KMS-11 (cell line): ENCODE results near the gene STXBP1.

Experiments used
- H2AFZ ChIP-seq: fragments of 200-600 bp; sonication (generic); 2 replicates; pipeline ENCODE4 v1.6.1; 2016; ENCODE audit warnings: antibody characterized with exemption, mixed run types, low read depth
- H3K27ac ChIP-seq: fragments of 200-600 bp; sonication (generic); 2 replicates; pipeline ENCODE4 v1.6.1; 2016; ENCODE audit warnings: mild to moderate bottlenecking, mixed run types
- H3K27me3 ChIP-seq: fragments of 200-600 bp; sonication (generic); 2 replicates; pipeline ENCODE4 v1.6.1; 2017; ENCODE audit warnings: mild to moderate bottlenecking, low read depth, mixed run types, moderate library complexity; ENCODE audit not compliant: insufficient read depth
- H3K36me3 ChIP-seq: fragments of 200-600 bp; sonication (generic); 2 replicates; pipeline ENCODE4 v1.6.1; 2017; ENCODE audit warnings: mild to moderate bottlenecking, mixed run types; ENCODE audit not compliant: insufficient read depth
- H3K4me1 ChIP-seq: fragments of 200-600 bp; sonication (generic); 2 replicates; pipeline ENCODE4 v1.6.1; 2016; ENCODE audit warnings: mild to moderate bottlenecking, low read depth, mixed run types; ENCODE audit not compliant: poor library complexity, severe bottlenecking
- H3K4me2 ChIP-seq: fragments of 200-600 bp; sonication (generic); 2 replicates; pipeline ENCODE4 v1.7.0; 2016; ENCODE audit warnings: mild to moderate bottlenecking, mixed run types
- H3K4me3 ChIP-seq: fragments of 200-600 bp; sonication (generic); IDR thresholded peaks from 2 replicates; pipeline ENCODE4 v1.6.1; 2017; ENCODE audit warnings: low read depth, low read length, mixed read lengths; ENCODE audit not compliant: insufficient read depth
- H3K79me2 ChIP-seq: fragments of 200-600 bp; sonication (generic); 2 replicates; pipeline ENCODE4 v1.6.1; 2016; ENCODE audit warnings: low read depth, mixed run types; ENCODE audit not compliant: insufficient read depth
- H3K9ac ChIP-seq: fragments of 200-600 bp; sonication (generic); 2 replicates; pipeline ENCODE4 v1.6.1; 2016; ENCODE audit warnings: mild to moderate bottlenecking, mixed run types
- H4K20me1 ChIP-seq: fragments of 200-600 bp; sonication (generic); 2 replicates; pipeline ENCODE4 v1.6.1; 2016; ENCODE audit warnings: mild to moderate bottlenecking, mixed run types; ENCODE audit not compliant: insufficient read depth
- TF ChIP-seq, protein P1 (sequence below): fragments of 200-600 bp; sonication (generic); conservative IDR thresholded peaks from 2 replicates; pipeline ENCODE4 v1.6.1; 2017; ENCODE audit warnings: low read depth, mild to moderate bottlenecking, antibody characterized with exemption, low read length, moderate library complexity, mixed read lengths

STXBP1 gene

DNA sequence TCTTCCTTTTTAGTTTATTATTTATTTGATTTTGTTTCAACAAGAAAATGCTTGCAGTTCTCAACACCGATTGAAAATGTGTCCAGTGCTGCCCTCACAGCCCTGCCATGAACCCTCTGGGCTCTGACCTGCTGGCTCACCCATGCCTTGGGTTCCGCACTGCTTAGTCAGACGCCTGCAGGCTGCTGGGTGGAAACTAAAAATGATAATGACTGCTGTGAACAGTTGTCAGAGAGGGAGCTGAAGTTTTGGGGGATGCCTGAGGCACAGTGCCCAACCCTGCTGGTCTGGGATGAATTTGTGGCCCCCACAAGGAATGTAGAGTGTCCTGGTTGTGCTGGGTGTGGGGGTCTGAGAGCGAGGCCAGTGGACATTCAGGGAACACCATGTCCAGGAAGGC lies 72.5 kb downstream of the STXBP1 start:
- Histone ChIP-seq H3K79me2 (no peaks in the 10 kb centered on the region), H3K9ac (no peak overlapping the region), H3K27ac (no peak overlapping the region), H2AFZ (no peak overlapping the region), H3K27me3 (no peaks in the 10 kb centered on the region), H4K20me1 (no peaks in the 10 kb centered on the region), H3K4me2 (no peak overlapping the region), H3K4me1 (no peaks in the 10 kb centered on the region), H3K36me3 (no peaks in the 10 kb centered on the region), H3K4me3 (no peak overlapping the region)
- TF ChIP-seq, protein P1, sequence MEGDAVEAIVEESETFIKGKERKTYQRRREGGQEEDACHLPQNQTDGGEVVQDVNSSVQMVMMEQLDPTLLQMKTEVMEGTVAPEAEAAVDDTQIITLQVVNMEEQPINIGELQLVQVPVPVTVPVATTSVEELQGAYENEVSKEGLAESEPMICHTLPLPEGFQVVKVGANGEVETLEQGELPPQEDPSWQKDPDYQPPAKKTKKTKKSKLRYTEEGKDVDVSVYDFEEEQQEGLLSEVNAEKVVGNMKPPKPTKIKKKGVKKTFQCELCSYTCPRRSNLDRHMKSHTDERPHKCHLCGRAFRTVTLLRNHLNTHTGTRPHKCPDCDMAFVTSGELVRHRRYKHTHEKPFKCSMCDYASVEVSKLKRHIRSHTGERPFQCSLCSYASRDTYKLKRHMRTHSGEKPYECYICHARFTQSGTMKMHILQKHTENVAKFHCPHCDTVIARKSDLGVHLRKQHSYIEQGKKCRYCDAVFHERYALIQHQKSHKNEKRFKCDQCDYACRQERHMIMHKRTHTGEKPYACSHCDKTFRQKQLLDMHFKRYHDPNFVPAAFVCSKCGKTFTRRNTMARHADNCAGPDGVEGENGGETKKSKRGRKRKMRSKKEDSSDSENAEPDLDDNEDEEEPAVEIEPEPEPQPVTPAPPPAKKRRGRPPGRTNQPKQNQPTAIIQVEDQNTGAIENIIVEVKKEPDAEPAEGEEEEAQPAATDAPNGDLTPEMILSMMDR: no peak

DNA sequence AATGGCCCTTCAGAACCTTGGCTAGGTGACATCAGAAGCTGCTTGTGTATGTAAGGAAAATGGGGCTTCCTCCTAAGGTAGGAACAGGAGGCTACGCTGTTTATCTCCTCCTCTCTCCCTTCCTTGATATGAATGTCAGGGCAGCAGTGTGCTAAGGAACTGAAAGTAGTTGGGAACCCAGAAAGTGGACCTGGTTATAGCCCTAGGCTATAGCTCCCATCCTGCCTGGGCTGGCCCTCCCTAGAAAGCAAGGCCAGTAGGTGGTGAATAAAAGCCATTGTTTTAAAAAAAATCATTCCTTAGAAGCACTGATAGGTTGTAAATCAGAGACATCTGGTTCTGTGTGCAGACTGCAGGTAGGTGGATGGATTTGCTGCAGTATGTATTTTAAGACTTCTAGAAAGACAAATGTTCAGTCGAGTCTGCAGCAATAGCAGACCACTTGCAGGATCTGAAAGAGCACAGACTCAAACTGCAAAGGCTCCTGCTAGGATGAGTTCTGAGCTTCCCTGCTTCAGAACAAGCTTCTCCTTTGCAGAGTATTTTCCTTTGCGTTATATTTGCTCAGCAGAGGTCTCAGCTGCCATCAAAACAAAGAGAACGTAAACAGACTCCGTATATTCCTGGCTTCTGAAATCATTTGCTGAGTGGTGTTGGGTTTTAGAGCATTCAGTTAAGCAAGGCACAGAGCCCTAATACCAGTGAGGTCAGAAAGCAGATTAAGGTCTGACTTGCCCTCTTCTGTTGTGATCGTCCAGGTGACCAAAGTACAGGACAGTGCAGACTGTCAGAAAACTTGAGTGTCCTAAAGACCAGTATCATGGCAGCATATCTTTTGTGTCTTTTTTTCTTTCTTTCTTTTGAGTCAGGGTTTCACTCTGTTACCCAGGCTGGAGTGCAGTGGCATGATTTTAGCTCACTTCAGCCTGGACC lies 74.7 kb downstream of the STXBP1 start:
- Histone ChIP-seq H3K4me1 (no peaks in the 10 kb centered on the region), H4K20me1 (no peaks in the 10 kb centered on the region), H3K9ac (no peak overlapping the region), H3K4me3 (no peak overlapping the region), H3K27me3 (no peaks in the 10 kb centered on the region), H3K79me2 (no peaks in the 10 kb centered on the region), H3K27ac (no peak overlapping the region), H2AFZ (no peak overlapping the region), H3K36me3 (no peaks in the 10 kb centered on the region), H3K4me2 (no peak overlapping the region)
- TF ChIP-seq, protein P1: no peak

DNA sequence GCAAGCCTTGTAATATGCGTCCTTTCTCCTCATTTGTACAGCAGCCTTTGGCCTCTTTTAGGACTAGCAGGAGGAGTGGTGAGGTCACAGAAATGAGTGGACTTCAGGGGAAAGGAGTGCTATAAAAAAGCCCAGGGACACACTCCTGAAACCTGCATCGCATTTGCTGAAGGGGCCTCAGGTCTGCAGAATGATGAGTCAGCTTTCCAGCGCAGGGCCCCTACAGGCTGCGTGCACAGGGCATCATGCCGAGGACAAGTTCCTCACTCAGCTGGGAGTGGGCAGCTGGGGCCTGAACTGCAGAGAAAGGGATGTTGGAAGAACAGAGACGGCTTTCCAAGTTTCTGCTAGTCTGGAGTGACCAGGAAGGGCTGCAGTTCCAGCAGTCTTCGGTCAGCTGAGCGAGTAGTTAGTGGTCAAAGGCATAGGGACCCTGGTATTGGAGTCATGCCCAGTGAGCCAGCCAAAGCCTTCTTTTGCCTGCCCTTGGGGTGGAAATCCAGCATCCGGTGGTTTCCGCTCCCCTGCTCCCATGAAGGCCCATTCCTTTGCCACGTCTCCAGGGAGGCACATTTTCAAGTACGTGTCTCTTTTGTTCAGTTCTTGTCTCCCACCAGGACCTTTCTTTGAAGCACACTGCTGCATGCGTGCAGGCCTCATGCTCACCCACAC lies 77.4 kb downstream of the STXBP1 start:
- H3K36me3 ChIP-seq: no peaks in the 10 kb centered on the region
- no peaks in the 10 kb centered on the region for H3K4me1 ChIP-seq
- H3K9ac ChIP-seq: no peak overlapping the region
- TF ChIP-seq, protein P1: no peak
- no peaks in the 10 kb centered on the region for H3K79me2 ChIP-seq
- no peak overlapping the region for H3K4me3 ChIP-seq
- H4K20me1 ChIP-seq: no peaks in the 10 kb centered on the region
- H3K27ac ChIP-seq: no peak overlapping the region
- H3K27me3 ChIP-seq: no peaks in the 10 kb centered on the region
- no peak overlapping the region for H2AFZ ChIP-seq
- H3K4me2 ChIP-seq: no peak overlapping the region

DNA sequence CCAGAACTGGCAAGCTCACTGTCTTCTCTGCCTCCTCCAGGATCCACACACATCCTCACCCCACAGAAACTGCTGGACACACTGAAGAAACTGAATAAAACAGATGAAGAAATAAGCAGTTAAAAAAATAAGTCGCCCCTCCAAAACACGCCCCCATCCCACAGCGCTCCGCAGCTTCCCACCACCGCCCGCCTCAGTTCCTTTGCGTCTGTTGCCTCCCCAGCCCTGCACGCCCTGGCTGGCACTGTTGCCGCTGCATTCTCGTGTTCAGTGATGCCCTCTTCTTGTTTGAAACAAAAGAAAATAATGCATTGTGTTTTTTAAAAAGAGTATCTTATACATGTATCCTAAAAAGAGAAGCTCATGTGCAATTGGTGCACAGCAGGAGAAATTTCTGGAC lies 78.7 kb downstream of the STXBP1 start:
- Histone ChIP-seq H2AFZ (no peak overlapping the region), H3K4me2 (no peak overlapping the region), H3K9ac (no peak overlapping the region), H3K27ac (no peak overlapping the region), H3K79me2 (no peaks in the 10 kb centered on the region), H3K4me1 (no peaks in the 10 kb centered on the region), H3K27me3 (no peaks in the 10 kb centered on the region), H4K20me1 (no peaks in the 10 kb centered on the region), H3K4me3 (no peak overlapping the region), H3K36me3 (no peaks in the 10 kb centered on the region)
- TF ChIP-seq, protein P1: no peak
